CD14-positive monocyte (primary cell): Measurements from ENCODE around the gene IFT25. TPM values are rescaled to one million over a fixed set of nuclear protein-coding genes. Genes with fewer than 3 reads are reported as not detected.

Experiments
- DNase-seq, 3 donors: peaks; one replicate each; pipeline ENCODE4 v3.0.0-alpha.2; 2011 to 2022
- H2AFZ ChIP-seq: 2 replicates; pipeline ENCODE4 v1.6.0; 2012; ENCODE audit warnings: mild to moderate bottlenecking, low read depth, low read length, inconsistent platforms; ENCODE audit not compliant: insufficient read depth, poor library complexity, severe bottlenecking
- H3K27ac ChIP-seq, 2 donors: 1 replicate in 1 of 2; 2 replicates in 1 of 2; pipeline ENCODE4 v1.5.1; 2012 to 2013; ENCODE audit warnings: low read length in 2 of 2, control low read depth in 1 of 2, inconsistent platforms in 1 of 2, low read depth in 1 of 2, mild to moderate bottlenecking in 1 of 2
- H3K27me3 ChIP-seq, 2 donors: one replicate each; pipeline versions ENCODE4 v1.6.0 to v1.6.1; 2011 to 2013; ENCODE audit warnings: low read length in 2 of 2; ENCODE audit not compliant: control insufficient read depth in 2 of 2, insufficient read depth in 2 of 2
- H3K36me3 ChIP-seq, 2 donors: replicated peaks in 1 of 2; 1 replicate in 1 of 2; 2 replicates in 1 of 2; pipeline versions ENCODE4 v1.5.1 to v1.6.1; 2012 to 2013; ENCODE audit warnings: low read length in 2 of 2, control low read depth in 1 of 2, inconsistent platforms in 1 of 2, mild to moderate bottlenecking in 1 of 2; ENCODE audit not compliant: insufficient read depth in 2 of 2, control insufficient read depth in 1 of 2
- H3K4me1 ChIP-seq, 2 donors: 1 replicate in 1 of 2; 2 replicates in 1 of 2; pipeline versions ENCODE4 v1.5.1 to v1.6.1; 2012 to 2013; ENCODE audit warnings: low read length in 2 of 2, control low read depth in 1 of 2, inconsistent platforms in 1 of 2, mild to moderate bottlenecking in 1 of 2, moderate library complexity in 1 of 2; ENCODE audit not compliant: insufficient read depth in 2 of 2, control insufficient read depth in 1 of 2
- H3K4me2 ChIP-seq: replicated peaks from 2 replicates; pipeline ENCODE3; 2012; ENCODE audit warnings: low read length, moderate library complexity, mild to moderate bottlenecking; ENCODE audit not compliant: poor library complexity, severe bottlenecking; ENCODE audit errors: extremely low read depth
- H3K4me3 ChIP-seq, 3 experiments: fragments of 200-600 bp in 1 of 3; sonication (generic) in 1 of 3; replicated peaks in 1 of 3; 1 replicate in 2 of 3; 2 replicates in 1 of 3; pipeline ENCODE4 v1.5.1; 2011 to 2013; ENCODE audit warnings: low read length in 3 of 3, mild to moderate bottlenecking in 3 of 3, control low read depth in 2 of 3, low read depth in 2 of 3, inconsistent platforms in 1 of 3, moderate library complexity in 1 of 3
- H3K79me2 ChIP-seq: 2 replicates; pipeline ENCODE4 v1.6.0; 2012; ENCODE audit warnings: mild to moderate bottlenecking, control low read depth, inconsistent platforms, low read length, moderate library complexity; ENCODE audit not compliant: insufficient read depth
- H3K9ac ChIP-seq: 2 replicates; pipeline ENCODE4 v1.6.0; 2017; ENCODE audit warnings: low read length, mild to moderate bottlenecking; ENCODE audit not compliant: insufficient read depth, poor library complexity, severe bottlenecking
- H3K9me3 ChIP-seq, 2 donors: replicated peaks in 1 of 2; 1 replicate in 1 of 2; 2 replicates in 1 of 2; pipeline versions ENCODE4 v1.5.1 to v1.6.1; 2012 to 2013; ENCODE audit warnings: low read length in 2 of 2, control low read depth in 1 of 2; ENCODE audit not compliant: control insufficient read depth in 1 of 2, insufficient read depth in 1 of 2
- H4K20me1 ChIP-seq: 2 replicates; pipeline ENCODE4 v1.6.0; 2012; ENCODE audit warnings: mild to moderate bottlenecking, low read length, control low read depth, moderate library complexity; ENCODE audit not compliant: insufficient read depth
- H3K27ac Mint-ChIP-seq, 7 donors: one replicate each; pipeline ENCODE4 v1.8.0; 2020; ENCODE audit warnings: mild to moderate bottlenecking in 7 of 7, mixed read lengths in 7 of 7, moderate library complexity in 6 of 7, inconsistent platforms in 2 of 7
- H3K27me3 Mint-ChIP-seq, 3 donors: one replicate each; pipeline ENCODE4 v1.8.0; 2021 to 2022; ENCODE audit warnings: low read depth in 3 of 3, mild to moderate bottlenecking in 3 of 3, mixed read lengths in 3 of 3, moderate library complexity in 3 of 3, inconsistent platforms in 1 of 3
- H3K36me3 Mint-ChIP-seq, 2 donors: one replicate each; pipeline ENCODE4 v1.8.0; 2020; ENCODE audit warnings: mixed read lengths in 2 of 2, inconsistent platforms in 1 of 2, mild to moderate bottlenecking in 1 of 2
- H3K4me1 Mint-ChIP-seq: one replicate; pipeline ENCODE4 v1.8.0; 2020; ENCODE audit warnings: mild to moderate bottlenecking, mixed read lengths
- H3K4me3 Mint-ChIP-seq, 2 donors: one replicate each; pipeline ENCODE4 v1.8.0; 2020; ENCODE audit warnings: mild to moderate bottlenecking in 2 of 2, mixed read lengths in 2 of 2, moderate library complexity in 1 of 2
- H3K9me3 Mint-ChIP-seq, 7 donors: one replicate each; pipeline ENCODE4 v1.8.0; 2020 to 2022; ENCODE audit warnings: mixed read lengths in 7 of 7, mild to moderate bottlenecking in 6 of 7, moderate library complexity in 6 of 7, inconsistent platforms in 2 of 7
- WGBS: methylation state at CpG from one replicate; pipeline ENCODE4 v1.1.5; 2013; ENCODE audit warnings: missing lambda C conversion rate; ENCODE audit not compliant: insufficient coverage; 5-methylcytosine and 5-hydroxymethylcytosine counted together
- intact Hi-C, 2 donors: fragments of 100-400 bp; cut with micrococcal nuclease; formaldehyde crosslinking; loops; one replicate each; pipeline versions ENCODE4 v1.15.0 to v1.15.1; 2023
- polyA plus RNA-seq, 3 donors: library from polyadenylated mRNA; depleted of rRNA in 1 of 3; unstranded in 2 of 3; stranded (reverse) in 1 of 3; fragments of 300-500 nt in 2 of 3; fragments of >200 nt in 1 of 3; fragmentation: Illumina TruSeq in 2 of 3; gene quantifications; 1 replicate in 2 of 3; 2 replicates in 1 of 3; pipeline ENCODE4 v1.2.3, GENCODE V29; 2012 to 2021
- TF ChIP-seq, protein P1 (sequence below): fragments of 200-600 bp; IDR thresholded peaks from one replicate; pipeline ENCODE4 v1.8.0; 2022; ENCODE audit warnings: antibody characterized with exemption, mild to moderate bottlenecking

Gene IFT25
- polyA plus RNA-seq, 3 donors: 17.1 to 30.6 (median 27.8) TPM

DNA sequence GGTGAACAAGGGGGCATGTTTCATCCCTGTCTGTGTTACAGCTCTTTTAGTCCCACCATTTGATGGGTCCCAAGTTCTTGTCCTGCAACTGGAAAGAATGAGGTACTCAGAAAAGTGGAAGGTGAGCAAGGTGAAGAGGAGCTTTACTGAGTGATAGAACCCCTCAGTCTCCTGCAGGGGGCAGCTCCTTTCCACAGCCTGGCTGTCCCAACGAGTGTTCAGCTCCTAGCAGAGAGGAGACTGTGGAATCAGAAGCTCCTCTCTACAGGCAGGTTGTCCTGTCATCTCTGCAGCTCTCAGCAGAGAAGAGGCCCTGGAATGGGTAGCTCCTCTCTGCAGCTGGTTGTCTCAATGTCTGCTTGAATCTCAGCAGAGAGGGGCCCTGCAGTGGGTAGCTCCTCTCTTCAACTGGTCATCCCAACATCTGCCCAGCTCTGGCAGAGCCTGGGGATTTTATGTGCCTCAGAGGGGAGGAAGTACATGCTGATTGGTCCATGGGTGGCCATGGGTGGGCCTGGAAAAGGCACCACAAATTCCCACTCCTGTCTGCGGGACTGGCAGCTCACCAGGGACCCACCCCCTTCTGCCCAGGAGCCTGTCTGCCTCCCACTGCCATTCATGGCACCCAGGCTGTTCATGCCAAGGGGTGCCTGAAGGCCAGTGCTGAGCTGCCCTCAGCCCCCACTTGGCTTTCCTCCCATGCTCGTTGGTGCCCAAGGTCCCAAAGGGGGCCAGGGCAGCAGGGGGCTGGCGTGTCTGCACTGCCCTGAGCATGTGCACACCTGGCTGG lies 46.8 kb upstream of the IFT25 start:
- DNase-seq: no peak
- Histone ChIP-seq H2AFZ (no peak overlapping the region), H3K27ac (no peak overlapping the region), H3K79me2 (no peaks in the 10 kb centered on the region), H3K4me2 (no peak overlapping the region), H3K4me1 (no peaks in the 10 kb centered on the region), H3K27me3 (no peaks in the 10 kb centered on the region), H3K9ac (no peak overlapping the region), H3K36me3 (no peaks in the 10 kb centered on the region), H4K20me1 (no peaks in the 10 kb centered on the region), H3K4me3 (no peak overlapping the region), H3K9me3 (peaks cover 0 to 18% of the 10 kb centered on the region in 2 donors)
- 97% methylated on average over 4 of the region's 4 CpGs for WGBS
- TF ChIP-seq, protein P1, sequence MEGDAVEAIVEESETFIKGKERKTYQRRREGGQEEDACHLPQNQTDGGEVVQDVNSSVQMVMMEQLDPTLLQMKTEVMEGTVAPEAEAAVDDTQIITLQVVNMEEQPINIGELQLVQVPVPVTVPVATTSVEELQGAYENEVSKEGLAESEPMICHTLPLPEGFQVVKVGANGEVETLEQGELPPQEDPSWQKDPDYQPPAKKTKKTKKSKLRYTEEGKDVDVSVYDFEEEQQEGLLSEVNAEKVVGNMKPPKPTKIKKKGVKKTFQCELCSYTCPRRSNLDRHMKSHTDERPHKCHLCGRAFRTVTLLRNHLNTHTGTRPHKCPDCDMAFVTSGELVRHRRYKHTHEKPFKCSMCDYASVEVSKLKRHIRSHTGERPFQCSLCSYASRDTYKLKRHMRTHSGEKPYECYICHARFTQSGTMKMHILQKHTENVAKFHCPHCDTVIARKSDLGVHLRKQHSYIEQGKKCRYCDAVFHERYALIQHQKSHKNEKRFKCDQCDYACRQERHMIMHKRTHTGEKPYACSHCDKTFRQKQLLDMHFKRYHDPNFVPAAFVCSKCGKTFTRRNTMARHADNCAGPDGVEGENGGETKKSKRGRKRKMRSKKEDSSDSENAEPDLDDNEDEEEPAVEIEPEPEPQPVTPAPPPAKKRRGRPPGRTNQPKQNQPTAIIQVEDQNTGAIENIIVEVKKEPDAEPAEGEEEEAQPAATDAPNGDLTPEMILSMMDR: no peak
- no peak overlapping the region for H3K4me3 Mint-ChIP-seq
- H3K27ac Mint-ChIP-seq: no peak overlapping the region
- no peaks in the 10 kb centered on the region for H3K36me3 Mint-ChIP-seq
- peaks cover 0 to 5% (median 4%) of the 10 kb centered on the region in 3 donors for H3K27me3 Mint-ChIP-seq
- peaks cover 0 to 14% (median 9%) of the 10 kb centered on the region in 7 donors for H3K9me3 Mint-ChIP-seq
- intact Hi-C loops: no loop called here
- no peaks in the 10 kb centered on the region for H3K4me1 Mint-ChIP-seq

DNA sequence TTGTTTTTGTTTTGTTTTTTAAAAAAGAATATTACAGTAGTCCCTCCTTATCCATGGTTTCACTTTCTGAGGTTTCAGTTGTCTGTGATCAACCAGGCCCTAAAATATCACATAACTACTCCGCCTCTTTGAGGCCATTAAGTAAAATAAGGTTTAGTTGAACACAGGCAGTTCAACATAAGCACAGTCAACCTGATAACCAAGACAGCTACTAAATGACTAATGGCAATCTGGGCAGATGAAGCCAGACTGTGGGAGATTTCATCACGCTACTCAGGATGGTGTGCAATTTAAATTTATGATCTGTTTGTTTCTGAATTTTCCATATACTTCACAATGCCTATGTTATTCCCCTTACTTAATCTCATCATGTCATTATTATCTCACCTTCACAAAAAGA lies 42.4 kb upstream of the IFT25 start:
- Histone ChIP-seq H3K36me3 (no peaks in the 10 kb centered on the region), H4K20me1 (no peaks in the 10 kb centered on the region), H3K4me3 (no peak overlapping the region), H3K79me2 (no peaks in the 10 kb centered on the region), H3K9ac (no peak overlapping the region), H3K4me1 (no peaks in the 10 kb centered on the region), H2AFZ (no peak overlapping the region), H3K27me3 (no peaks in the 10 kb centered on the region), H3K9me3 (peaks cover 0 to 15% of the 10 kb centered on the region in 2 donors), H3K4me2 (no peak overlapping the region), H3K27ac (no peak overlapping the region)
- intact Hi-C loops: no loop called here
- peaks cover 0 to 14% (median 9%) of the 10 kb centered on the region in 7 donors for H3K9me3 Mint-ChIP-seq
- DNase-seq: no peak
- TF ChIP-seq, protein P1: no peak
- H3K27ac Mint-ChIP-seq: no peak overlapping the region
- H3K27me3 Mint-ChIP-seq: peaks cover 0 to 4% (median 0%) of the 10 kb centered on the region in 3 donors
- WGBS: no CpG with 5 or more reads among the region's 2 CpGs
- peaks cover under 1% of the 10 kb centered on the region for H3K4me1 Mint-ChIP-seq
- no peak overlapping the region for H3K4me3 Mint-ChIP-seq
- no peaks in the 10 kb centered on the region for H3K36me3 Mint-ChIP-seq
